ENCODE measurements around the gene KDM2A.

DNA sequence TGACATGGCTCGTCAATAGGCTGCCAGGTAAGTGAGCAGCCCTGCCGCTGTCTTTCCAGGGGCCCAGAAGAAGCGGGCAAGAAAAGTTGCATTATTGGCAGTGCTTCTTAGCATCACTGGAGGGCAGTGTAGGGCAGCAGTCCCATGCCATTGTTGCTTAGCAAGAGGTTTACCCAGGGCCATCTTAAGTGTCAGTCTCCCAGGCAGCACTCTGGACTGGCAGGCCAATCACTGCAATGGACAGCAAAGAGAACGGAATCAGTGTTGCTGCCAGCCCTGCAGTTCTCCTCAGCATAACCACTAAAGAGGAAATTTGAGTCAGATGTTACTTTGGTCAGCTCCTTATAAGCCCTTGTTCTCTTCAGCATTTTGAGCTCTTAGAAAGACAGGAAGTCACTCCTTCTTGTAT is 133.8 kb downstream of the KDM2A start:
- TF ChIP-seq, protein P1, sequence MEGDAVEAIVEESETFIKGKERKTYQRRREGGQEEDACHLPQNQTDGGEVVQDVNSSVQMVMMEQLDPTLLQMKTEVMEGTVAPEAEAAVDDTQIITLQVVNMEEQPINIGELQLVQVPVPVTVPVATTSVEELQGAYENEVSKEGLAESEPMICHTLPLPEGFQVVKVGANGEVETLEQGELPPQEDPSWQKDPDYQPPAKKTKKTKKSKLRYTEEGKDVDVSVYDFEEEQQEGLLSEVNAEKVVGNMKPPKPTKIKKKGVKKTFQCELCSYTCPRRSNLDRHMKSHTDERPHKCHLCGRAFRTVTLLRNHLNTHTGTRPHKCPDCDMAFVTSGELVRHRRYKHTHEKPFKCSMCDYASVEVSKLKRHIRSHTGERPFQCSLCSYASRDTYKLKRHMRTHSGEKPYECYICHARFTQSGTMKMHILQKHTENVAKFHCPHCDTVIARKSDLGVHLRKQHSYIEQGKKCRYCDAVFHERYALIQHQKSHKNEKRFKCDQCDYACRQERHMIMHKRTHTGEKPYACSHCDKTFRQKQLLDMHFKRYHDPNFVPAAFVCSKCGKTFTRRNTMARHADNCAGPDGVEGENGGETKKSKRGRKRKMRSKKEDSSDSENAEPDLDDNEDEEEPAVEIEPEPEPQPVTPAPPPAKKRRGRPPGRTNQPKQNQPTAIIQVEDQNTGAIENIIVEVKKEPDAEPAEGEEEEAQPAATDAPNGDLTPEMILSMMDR (IDR thresholded peaks at IDR 0.05), result no peak
- TF ChIP-seq POLR2A (IDR thresholded peaks at IDR 0.05), result no peak

All from uterus (tissue), 2 donors.